Activated T-helper 1 cell treated with Interleukin-2 at 50 U/mL for 16 hours (primary cell): ENCODE data around the gene OR13C9.
"Not testable (repeated sequence)": the region's sequence is repeated elsewhere in the genome, so short reads cannot be mapped to it uniquely, and the experiment has no call there.

Experiments
- DNase-seq: peaks from one replicate; pipeline ENCODE4 v3.0.0-alpha.2; 2020; ENCODE audit warnings: low read depth

OR13C9 gene, protein sequence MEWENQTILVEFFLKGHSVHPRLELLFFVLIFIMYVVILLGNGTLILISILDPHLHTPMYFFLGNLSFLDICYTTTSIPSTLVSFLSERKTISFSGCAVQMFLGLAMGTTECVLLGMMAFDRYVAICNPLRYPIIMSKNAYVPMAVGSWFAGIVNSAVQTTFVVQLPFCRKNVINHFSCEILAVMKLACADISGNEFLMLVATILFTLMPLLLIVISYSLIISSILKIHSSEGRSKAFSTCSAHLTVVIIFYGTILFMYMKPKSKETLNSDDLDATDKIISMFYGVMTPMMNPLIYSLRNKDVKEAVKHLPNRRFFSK

DNA sequence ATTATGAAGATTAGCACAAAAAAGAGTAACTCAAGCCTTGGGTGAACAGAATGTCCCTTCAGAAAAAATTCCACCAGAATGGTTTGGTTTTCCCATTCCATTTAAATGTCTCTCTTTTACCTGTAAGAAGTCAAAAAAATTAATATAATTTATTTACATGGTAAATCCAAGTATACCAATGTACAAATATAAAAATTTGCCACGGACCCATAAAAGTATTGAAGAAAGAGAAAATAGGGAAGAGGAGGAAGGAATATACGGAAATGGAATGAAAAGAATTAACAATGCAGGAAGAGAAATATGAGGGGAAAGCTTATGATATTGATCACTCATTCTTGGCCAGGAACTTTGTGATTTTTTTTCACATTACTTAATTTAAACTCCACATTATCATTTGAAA, at the start of gene OR13C9:
Gene OR13C9 (minus strand): TSS at position 101 of the 400 bp plus-strand sequence. CDS start 0 bp downstream, at position 101.
- no peak for DNase-seq

DNA sequence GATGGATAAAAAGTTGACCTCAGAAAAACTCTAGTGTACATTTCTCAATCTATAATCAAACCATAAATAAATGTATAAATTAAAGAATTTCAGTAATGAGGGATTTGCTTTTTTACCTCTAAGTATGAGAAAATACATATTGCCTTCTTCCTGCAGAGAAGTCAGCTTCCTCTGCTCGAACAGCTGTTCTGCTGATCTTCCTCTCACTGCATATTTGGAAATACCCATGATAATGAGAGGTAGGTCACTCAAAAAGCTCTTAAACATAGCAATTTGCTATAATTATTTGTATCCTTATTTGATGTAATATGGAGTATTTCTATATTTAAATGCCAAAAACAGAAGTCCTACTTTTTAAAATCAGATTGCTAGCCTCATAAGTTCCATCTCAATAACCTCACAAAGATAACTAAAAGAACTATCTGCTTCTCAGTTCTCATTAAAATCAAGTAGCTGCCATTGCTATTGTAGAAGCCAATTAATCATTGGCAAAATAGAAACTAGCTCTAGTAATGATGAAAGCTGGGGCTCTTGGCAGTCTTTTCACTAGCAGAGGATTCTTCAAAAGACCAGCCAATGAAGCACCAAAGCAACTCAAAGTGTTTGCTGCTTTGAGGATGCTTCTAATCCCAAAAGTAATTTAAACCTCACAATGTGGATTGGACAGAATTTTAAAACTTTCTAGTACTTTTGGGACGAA, 40.6 kb upstream of the OR13C9 start:
- no peak for DNase-seq

DNA sequence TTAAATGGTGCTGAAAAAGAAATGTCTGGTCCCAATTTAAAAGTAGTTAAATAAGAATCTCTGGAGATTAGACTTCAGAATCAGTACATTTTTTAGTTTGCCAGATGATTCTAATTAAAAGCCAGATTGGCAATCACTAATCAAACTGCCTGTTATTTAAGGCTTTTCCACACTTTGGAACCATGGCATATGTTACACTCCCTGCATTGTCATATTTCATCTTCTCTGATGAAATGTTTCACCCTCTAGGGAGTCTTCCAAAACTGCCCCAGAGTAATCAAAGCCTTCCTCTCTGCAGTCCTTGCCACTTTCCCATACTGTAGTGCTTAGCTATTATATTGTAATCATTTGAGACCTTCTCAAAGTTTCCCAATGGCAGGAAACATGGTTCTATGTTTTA, 17.5 kb upstream of the OR13C9 start:
- no peak for DNase-seq

DNA sequence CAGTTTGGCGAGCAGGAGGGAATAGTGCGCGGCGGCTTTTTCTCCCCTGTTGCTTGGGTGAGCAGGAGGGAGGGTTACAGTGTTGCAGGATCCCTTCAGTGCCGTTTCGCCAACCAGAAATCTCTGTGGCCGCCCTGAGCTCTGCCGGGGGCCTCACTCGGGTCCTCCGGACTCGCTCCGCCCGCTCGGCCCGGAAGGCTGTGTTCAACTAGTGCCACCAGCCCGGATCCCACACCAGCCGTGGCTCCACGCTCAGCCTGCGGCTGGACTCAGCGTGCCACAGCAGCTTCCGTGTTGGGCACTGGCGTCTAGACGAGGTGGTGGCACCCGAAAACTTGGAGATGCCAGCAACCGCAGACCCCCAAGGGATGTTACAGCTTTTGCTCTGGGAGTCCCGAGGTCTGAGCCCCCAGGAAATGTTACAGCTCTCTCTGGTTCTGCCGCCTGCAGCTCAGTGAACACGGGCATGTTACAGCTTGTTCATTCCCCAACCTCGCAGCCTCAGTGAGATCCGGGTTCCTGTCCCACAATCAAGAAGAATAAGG, 16.0 kb upstream of the OR13C9 start:
- no peak for DNase-seq

DNA sequence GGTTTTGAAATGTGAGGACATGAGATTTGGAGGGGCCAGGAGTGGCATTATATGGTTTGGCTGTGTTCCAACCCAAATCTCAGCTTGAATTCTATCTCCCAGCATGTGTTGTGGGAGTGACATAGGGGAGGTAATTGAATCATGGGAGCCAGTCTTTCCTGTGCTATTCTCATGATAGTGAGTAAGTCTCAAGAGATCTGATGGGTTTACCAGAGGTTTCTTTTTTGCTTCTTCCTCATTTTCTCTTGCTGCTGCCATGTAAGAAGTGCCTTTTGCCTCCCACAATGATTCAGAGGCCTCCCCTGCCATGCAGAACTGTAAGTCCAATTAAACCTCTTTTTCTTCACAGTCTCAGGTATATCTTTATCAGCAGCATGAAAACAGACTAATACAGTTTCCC, 8.0 kb upstream of the OR13C9 start:
- not testable (repeated sequence) for DNase-seq

DNA sequence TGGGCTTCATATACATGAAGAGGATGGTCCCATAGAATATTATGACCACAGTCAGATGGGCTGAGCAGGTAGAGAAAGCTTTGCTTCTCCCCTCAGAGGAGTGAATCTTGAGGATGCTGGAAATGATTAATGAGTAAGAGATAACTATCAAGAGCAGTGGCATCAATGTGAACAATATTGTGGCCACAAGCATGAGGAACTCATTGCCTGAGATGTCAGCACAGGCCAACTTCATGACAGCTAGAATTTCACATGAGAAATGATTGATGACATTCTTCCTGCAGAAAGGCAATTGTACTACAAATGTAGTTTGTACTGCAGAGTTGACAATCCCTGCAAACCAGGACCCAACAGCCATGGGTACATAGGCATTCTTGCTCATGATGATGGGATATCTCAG, 586 bp downstream of the OR13C9 start:
- DNase-seq, result no peak

DNA sequence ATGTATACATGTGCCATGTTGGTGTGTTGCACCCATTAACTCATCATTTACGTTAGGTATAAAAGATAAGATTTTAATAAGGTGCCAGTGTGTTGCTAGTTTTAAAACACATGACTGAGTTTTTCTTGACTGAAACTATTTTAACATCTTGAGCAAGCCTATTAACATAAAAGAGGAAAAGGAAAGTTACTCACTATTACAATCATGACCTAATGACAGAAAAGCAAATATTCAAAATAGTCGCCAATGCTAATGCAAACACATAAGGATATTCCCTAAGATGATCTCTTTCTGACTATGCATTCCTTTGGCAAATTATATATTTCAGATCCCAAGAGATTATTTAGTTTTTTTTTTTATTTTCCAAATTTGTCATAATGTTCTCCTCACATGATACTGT, 6.8 kb downstream of the OR13C9 start:
- DNase-seq, result no peak

DNA sequence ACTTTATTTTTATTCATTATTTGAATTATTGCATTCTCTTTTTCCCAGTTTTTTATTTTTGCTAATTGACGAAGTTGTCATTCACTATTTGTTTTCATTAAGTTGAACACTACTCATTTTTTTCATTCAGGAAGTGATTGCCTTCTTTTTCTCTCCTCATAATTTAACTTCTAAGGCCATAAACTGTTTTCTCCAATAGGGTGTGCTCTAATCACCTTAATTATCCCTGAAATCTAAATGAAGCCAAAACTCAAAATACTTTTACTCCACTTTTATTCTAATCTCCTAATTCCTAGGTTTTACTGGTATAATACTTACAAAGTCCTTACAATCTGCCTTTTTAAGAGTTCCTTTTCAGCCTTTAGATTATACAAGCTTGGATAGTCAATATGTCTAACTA, 9.7 kb downstream of the OR13C9 start:
- no peak for DNase-seq

DNA sequence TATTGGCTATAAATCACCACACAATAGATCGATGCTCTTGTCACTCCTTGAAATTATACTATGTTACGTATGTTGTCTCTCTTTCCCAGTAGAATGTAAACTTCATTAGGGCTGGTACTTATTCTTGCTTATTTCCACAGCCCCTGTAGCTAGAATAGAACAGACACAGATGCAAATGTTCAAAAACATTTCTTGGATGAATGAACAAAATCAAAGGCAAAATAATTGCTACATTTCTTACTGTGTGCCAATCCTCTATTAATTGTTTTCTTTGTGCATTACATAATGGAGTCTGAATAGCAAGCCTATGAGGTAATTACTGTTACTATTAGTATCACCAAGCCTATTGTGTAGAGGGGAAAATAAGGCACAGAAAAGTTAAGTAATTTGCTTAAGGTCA, 11.9 kb downstream of the OR13C9 start:
- no peak for DNase-seq

DNA sequence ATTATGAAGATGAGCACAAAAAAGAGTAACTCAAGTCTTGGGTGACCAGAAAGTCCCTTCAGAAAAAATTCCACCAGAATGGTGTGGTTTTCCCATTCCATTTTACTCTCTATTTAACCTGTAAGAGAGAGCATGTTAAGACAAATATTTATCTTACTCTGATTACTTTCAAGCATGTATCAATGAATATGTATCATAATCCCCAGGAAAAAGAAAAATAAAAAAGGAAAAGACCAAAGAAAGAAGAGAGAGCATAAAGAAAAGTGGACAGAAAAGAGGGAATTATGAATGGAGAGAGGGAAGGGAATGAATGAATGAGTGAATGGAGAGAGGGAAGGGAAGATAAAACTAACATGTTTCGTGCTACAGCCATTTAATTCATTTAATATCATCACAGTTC, 12.5 kb downstream of the OR13C9 start, which contains the start of gene OR13C2:
Gene OR13C2 (minus strand): TSS at position 101 of the 400 bp plus-strand sequence. CDS start 0 bp downstream, at position 101.
- not testable (repeated sequence) for DNase-seq

DNA sequence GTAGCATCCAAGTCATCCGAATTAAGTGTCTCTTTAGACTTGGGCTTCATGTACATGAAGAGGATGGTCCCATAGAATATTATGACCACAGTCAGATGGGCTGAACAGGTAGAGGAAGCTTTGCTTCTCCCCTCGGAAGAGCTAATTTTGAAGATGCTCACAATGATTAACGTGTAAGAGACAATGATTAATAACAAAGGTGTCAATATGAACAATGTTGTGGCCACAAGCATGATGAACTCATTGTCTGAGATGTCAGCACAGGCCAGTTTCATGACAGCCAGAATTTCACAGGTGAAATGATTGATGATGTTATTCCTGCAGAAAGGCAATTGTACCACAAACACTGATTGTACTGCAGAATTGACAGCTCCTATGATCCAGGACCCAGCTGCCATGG, 13.2 kb downstream of the OR13C9 start:
- no peak for DNase-seq

DNA sequence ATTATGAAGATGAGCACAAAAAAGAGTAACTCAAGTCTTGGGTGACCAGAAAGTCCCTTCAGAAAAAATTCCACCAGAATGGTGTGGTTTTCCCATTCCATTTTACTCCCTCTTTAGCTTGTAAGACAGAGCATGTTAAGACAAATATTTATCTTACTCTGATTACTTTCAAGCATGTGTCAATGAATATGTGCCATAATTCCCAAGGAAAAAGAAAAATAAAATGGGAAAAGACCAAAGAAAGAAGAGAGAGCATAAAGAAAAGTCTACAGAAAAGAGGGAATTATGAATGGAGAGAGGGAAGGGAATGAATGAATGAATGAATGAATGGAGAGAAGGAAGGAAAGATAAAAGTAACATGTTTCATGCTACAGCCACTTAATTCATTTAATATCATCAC, 18.7 kb downstream of the OR13C9 start, which contains the start of gene OR13C5:
Gene OR13C5 (minus strand): TSS at position 101 of the 400 bp plus-strand sequence. CDS start 0 bp downstream, at position 101.
- DNase-seq, result not testable (repeated sequence)

DNA sequence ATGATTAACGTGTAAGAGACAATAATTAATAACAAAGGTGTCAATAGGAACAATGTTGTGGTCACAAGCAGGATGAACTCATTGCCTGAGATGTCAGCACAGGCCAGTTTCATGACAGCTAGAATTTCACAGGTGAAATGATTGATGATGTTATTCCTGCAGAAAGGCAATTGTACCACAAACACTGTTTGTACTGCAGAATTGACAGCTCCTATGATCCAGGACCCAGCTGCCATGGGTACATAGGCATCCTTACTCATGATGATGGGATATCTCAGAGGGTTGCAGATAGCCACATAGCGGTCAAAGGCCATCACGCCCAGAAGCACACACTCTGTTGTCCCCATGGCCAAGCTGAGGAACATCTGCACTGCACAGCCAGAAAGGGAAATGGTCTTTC, 19.3 kb downstream of the OR13C9 start:
- not testable (repeated sequence) for DNase-seq

DNA sequence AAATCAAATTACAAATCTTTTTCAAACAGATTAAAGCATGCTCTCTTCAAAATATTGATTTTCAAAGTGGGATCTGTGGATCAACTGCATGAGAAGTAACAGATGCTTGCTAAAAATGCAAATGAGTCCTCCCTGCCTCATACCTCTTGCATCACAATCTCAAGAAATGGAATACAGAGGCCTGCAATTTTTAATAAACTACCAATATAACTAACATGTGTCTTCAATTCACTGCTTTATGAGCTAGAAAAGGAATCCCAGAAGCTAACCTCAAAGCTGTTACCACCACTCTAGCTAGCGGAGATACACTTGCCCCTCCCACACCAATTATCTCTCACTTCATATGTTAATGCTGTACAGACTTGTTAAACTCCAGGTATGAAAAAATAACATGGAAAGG, 28.4 kb downstream of the OR13C9 start:
- DNase-seq, result no peak

DNA sequence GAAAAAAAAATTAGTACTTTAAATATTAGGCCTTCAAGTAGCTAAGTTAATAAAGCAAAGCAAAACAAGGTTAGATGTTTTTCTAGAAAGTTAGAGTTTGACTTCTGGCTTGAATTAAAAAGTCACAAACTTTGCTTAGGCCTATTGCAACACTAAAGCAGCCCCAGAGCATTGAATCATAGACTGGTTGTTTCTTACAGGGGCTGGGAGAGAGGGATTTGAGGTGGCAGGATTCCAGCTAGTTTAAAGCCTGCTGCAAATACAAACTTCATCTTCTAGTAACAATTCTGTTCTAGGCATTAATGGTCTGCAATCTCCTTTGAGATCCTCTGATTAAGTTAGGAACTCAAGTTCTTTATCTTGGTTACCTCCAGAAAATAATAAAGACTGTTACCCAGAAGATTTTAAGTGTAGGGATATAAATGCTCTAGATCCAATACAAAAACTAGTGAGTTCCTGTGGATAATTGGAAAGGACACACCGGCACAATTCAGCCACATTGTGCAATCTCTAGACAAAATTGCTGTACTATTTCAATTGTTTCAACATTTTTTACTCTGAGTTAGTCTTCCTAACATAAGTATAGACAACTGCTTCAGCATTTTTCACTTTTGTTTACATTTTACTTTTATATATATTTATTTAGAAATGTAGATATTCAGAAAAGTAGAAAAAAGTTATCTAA, 31.4 kb downstream of the OR13C9 start:
- DNase-seq, result no peak

DNA sequence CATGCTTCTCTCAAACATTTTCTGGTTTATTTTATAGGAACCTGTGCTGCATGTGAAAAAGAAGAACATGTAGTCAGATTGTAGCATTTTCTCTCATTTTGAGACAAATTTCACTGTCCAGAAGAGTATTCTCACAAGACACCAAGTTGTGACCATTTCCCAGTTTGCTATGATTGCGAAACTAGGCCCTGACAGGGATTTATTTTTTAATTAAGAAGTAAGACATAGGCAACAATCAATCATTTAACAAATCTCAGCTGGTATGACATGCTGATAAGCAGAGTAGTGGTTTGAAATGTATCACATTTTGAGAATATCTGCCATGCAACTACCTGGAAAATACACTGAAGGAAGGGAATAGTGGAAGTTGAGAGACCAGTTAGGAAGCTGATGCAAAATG, 37.4 kb downstream of the OR13C9 start:
- DNase-seq, result no peak

DNA sequence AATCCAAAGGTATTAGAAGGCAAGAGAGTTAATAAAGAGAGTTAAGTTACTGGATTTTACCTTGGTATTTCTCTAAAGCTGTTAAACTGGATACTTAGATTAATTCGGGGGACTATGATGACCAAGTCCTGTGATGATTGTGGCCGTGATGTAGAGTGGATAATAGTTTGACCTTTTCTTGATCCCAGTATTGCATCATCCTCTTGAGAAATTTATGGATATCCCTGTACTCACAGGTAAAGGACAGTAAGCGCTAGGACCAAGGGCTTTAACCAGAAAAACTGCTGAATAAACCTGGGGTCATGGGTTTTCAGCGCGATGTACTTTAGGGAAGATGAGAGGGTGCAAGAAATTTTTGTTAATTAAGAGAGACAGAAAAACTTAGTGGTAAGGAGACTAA, 40.7 kb downstream of the OR13C9 start:
- DNase-seq, result no peak

DNA sequence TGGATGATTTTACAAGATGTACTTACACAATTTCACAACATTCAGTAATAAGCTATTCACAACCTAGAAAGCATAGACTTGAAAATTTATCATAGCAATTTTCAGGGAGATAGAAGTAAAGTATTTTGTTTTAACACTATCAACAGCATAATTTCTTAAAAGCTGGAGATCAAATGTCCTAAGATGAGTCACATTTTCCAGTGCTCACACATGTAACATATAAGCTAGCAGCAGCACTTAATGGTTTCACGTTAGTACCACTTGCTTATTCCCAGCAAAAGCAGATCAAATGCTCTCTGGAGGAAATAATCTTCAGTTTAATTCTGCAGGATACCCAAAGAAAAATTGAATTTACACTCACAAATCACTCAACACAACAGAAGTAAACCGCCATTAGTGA, 42.5 kb downstream of the OR13C9 start:
- no peak for DNase-seq

DNA sequence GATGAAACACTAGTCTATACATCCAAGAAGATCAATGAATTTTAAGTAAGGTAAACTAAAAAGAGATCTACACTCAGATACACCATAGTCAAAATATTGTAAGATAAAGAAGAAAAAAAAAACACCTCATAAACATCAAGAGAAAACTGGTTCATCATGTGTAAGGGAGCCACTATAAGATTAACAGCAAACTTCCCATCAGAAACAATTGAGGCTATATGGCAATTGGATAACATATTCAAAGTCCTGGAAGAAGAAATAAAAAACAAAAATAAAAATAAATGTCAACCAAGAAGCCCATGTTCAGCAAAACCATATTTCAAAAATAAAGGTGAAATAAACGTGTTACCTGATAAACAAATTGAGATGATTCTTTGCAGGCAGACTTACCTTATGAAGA, 45.4 kb downstream of the OR13C9 start:
- no peak for DNase-seq

DNA sequence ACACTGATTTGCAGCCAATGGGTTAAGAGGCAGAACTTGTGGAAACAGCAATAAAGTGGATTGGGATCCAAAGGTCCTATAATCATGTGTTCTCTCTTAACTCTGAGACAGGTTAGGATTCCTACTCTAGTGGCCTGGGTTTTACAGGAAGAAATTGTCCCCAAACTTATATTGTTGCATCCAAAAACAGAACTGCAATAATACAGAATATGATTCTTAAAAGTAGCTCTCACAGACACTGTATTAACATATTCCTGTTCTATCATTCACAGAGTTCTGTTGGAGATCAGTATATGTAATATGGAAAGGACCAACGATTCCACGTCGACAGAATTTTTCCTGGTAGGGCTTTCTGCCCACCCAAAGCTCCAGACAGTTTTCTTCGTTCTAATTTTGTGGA, 49.1 kb downstream of the OR13C9 start, which contains the start of gene OR13C8:
Gene OR13C8 (plus strand): TSS at position 301 of the 400 bp plus-strand sequence. CDS start 0 bp downstream, at position 301.
- DNase-seq, result no peak
